ENCODE measurements around the gene GDF2. TPM values are rescaled to one million over a fixed set of nuclear protein-coding genes. Genes with fewer than 3 reads are reported as not detected.

GDF2 gene
- total RNA-seq, 2 donors from 2014 or later = 0.16 TPM; not detected in 1

- no peak overlapping the region for H3K27ac ChIP-seq
- H3K9me3 ChIP-seq = no peaks in the 10 kb centered on the region
- H3K36me3 ChIP-seq = no peaks in the 10 kb centered on the region
- no peaks in the 10 kb centered on the region for H3K27me3 ChIP-seq
- peaks cover 0 to 14% of the 10 kb centered on the region in 2 donors for H3K4me1 ChIP-seq
- TF ChIP-seq, protein P1, sequence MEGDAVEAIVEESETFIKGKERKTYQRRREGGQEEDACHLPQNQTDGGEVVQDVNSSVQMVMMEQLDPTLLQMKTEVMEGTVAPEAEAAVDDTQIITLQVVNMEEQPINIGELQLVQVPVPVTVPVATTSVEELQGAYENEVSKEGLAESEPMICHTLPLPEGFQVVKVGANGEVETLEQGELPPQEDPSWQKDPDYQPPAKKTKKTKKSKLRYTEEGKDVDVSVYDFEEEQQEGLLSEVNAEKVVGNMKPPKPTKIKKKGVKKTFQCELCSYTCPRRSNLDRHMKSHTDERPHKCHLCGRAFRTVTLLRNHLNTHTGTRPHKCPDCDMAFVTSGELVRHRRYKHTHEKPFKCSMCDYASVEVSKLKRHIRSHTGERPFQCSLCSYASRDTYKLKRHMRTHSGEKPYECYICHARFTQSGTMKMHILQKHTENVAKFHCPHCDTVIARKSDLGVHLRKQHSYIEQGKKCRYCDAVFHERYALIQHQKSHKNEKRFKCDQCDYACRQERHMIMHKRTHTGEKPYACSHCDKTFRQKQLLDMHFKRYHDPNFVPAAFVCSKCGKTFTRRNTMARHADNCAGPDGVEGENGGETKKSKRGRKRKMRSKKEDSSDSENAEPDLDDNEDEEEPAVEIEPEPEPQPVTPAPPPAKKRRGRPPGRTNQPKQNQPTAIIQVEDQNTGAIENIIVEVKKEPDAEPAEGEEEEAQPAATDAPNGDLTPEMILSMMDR (IDR thresholded peaks at IDR 0.05) = no peak
- H3K4me3 ChIP-seq = no peak overlapping the region
- no peak for DNase-seq (ENCODE audit: low spot score)
Observed at GRCh38 chr10:47330804-47331203, 8.6 kb downstream of the GDF2 start.

DNA sequence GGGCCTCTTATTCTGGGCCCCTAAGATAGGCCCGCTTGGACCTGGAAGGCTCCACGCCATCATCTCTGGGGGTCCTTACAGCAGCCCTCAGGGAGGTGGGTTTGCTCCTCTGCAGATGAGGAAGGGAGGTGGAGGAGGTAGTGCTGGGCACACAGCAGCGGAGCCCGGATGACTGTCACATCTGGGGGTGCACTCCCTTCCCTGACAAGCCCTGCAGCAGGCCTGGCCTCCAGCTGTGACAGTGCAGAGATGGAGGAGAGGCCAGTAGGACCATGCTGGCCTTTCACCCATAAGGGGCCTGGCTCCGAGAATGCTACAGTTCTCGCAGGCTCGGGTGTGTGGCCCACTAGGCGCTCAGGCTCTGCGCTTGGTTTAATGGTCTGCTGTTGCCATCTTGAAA lies 9.2 kb downstream of the GDF2 start:
- Histone ChIP-seq H3K4me1 (peaks cover 0 to 7% of the 10 kb centered on the region in 2 donors), H3K9me3 (no peaks in the 10 kb centered on the region), H3K36me3 (no peaks in the 10 kb centered on the region), H3K4me3 (no peak overlapping the region), H3K27me3 (no peaks in the 10 kb centered on the region), H3K27ac (no peak overlapping the region)
- TF ChIP-seq, protein P1 (IDR thresholded peaks at IDR 0.05) = no peak
- no peak for DNase-seq (ENCODE audit: low spot score)

- Histone ChIP-seq H3K4me1 (peaks cover 0 to 3% of the 10 kb centered on the region in 2 donors), H3K4me3 (no peak overlapping the region), H3K36me3 (no peaks in the 10 kb centered on the region), H3K27me3 (no peaks in the 10 kb centered on the region), H3K9me3 (no peaks in the 10 kb centered on the region), H3K27ac (no peak overlapping the region)
- no peak for DNase-seq (ENCODE audit: low spot score)
- TF ChIP-seq, protein P1 (IDR thresholded peaks at IDR 0.05) = no peak
Observed at GRCh38 chr10:47331954-47332353, 9.7 kb downstream of the GDF2 start.

GRCh38 chr10:47332371-47332770 lies 10.1 kb downstream of the GDF2 start:
- TF ChIP-seq, protein P1 (IDR thresholded peaks at IDR 0.05) = no peak
- Histone ChIP-seq H3K27me3 (no peaks in the 10 kb centered on the region), H3K4me3 (no peak overlapping the region), H3K9me3 (no peaks in the 10 kb centered on the region), H3K36me3 (no peaks in the 10 kb centered on the region), H3K4me1 (no peaks in the 10 kb centered on the region), H3K27ac (no peak overlapping the region)
- DNase-seq (ENCODE audit: low spot score) = no peak

DNA sequence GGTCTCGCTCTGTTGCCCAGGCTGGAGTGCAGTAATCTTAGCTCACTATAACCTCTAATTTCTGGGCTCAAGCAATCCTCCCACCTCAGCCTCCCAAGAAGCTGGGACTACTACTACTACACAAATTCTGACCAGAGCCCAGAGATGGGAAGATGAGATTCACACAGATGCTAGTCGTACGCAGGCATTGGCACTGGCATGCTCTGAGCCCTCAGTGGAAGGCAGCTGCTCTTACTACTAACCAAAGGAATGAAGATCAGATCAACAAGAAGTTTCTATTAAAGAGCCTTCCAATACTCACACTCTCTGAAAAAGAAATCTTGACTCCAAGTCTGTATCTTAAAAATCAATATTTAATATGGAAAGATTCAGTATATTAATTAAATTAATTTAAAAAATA lies 10.7 kb downstream of the GDF2 start:
- no peaks in the 10 kb centered on the region for H3K9me3 ChIP-seq
- TF ChIP-seq, protein P1 (IDR thresholded peaks at IDR 0.05) = no peak
- DNase-seq (ENCODE audit: low spot score) = no peak
- no peak overlapping the region for H3K4me3 ChIP-seq
- no peaks in the 10 kb centered on the region for H3K36me3 ChIP-seq
- H3K27me3 ChIP-seq = no peaks in the 10 kb centered on the region
- no peaks in the 10 kb centered on the region for H3K4me1 ChIP-seq
- no peak overlapping the region for H3K27ac ChIP-seq

DNA sequence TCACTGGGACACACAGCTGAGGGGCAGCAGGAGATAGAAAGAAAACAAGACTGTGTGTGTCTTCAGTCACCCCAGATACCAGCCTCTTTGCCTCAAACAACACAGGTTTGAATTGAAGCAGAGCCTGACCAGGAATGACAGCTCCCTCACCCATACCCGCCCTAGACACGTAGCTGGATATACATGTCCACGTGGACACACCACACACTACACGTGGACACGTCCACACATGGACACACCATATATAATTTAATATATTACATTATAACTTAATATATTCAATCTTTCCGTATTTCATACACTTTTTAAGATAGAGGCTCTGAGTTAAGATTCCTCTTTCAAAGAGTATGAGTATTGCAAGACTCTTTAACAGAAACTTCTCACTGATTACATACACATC lies 11.3 kb downstream of the GDF2 start:
- Histone ChIP-seq H3K4me3 (no peak overlapping the region), H3K9me3 (no peaks in the 10 kb centered on the region), H3K27me3 (no peaks in the 10 kb centered on the region), H3K27ac (no peak overlapping the region), H3K36me3 (no peaks in the 10 kb centered on the region), H3K4me1 (no peaks in the 10 kb centered on the region)
- TF ChIP-seq, protein P1 (IDR thresholded peaks at IDR 0.05) = no peak
- no peak for DNase-seq (ENCODE audit: low spot score)

Data from right atrium auricular region (tissue), 2 donors.